Measurements from ENCODE around the gene SH3BP4.

SH3BP4 gene

DNA sequence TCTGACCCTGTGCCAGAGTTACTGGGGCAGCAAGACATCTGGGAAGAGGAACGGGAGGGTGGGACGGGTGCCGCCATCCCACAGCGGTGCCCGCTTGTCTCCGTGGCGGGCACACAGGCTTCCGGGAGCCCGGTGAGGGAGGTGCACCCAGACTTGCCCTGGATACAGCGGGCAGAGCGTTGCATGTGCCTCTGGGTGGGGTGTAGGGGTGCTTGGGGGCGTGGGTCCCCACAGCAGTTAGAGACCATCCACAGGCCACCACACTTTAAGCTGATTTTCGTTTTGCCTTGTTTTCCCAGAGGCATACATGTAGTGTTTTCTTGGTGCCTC is 45.1 kb downstream of the SH3BP4 start:
- Histone ChIP-seq H3K27ac (ENCODE audit: low read depth, low read length) (no peak overlapping the region), H3K27me3 (ENCODE audit: control insufficient read depth, low read length) (no peaks in the 10 kb centered on the region), H4K20me1 (ENCODE audit: control insufficient read depth, insufficient read depth, low read depth, low read length) (no peaks in the 10 kb centered on the region), H3K4me1 (ENCODE audit: control insufficient read depth, low read length) (no peaks in the 10 kb centered on the region), H3K36me3 (ENCODE audit: control insufficient read depth, low read length) (no peaks in the 10 kb centered on the region), H3K9me3 (ENCODE audit: control insufficient read depth, insufficient read depth, low read length) (peaks cover 4% of the 10 kb centered on the region; the same call in 1 of the 2 replicates), H3K9me2 (replicated peaks; ENCODE audit: control insufficient read depth, low read length) (no peaks in the 10 kb centered on the region), H3K79me2 (ENCODE audit: control insufficient read depth, low read length) (no peaks in the 10 kb centered on the region), H3K4me3 (ENCODE audit: low read length) (no peak overlapping the region), H3K4me2 (ENCODE audit: low read length) (no peak overlapping the region), H3F3A (ENCODE audit: control insufficient read depth, insufficient read depth) (no peaks in the 10 kb centered on the region)
- TF ChIP-seq EZH2phosphoT487 (IDR thresholded peaks at IDR 0.05; ENCODE audit: borderline replicate concordance, low read length) (no peak), CTCF (IDR thresholded peaks at IDR 0.05; ENCODE audit: low read depth, low read length, poor library complexity, severe bottlenecking) (no peak)

GRCh38 chr2:234997389-234997788 is 45.6 kb downstream of the SH3BP4 start:
- H3K36me3 ChIP-seq (ENCODE audit: control insufficient read depth, low read length): no peaks in the 10 kb centered on the region
- H3F3A ChIP-seq (ENCODE audit: control insufficient read depth, insufficient read depth): no peaks in the 10 kb centered on the region
- H3K4me3 ChIP-seq (ENCODE audit: low read length): no peak overlapping the region
- no peak for TF ChIP-seq CTCF (IDR thresholded peaks at IDR 0.05; ENCODE audit: low read depth, low read length, poor library complexity, severe bottlenecking)
- H3K4me1 ChIP-seq (ENCODE audit: control insufficient read depth, low read length): no peaks in the 10 kb centered on the region
- H3K9me3 ChIP-seq (ENCODE audit: control insufficient read depth, insufficient read depth, low read length): peaks cover 4% of the 10 kb centered on the region; the same call in 1 of the 2 replicates
- H3K27me3 ChIP-seq (ENCODE audit: control insufficient read depth, low read length): no peaks in the 10 kb centered on the region
- no peaks in the 10 kb centered on the region for H3K9me2 ChIP-seq (replicated peaks; ENCODE audit: control insufficient read depth, low read length)
- no peak overlapping the region for H3K4me2 ChIP-seq (ENCODE audit: low read length)
- H3K27ac ChIP-seq (ENCODE audit: low read depth, low read length): no peak overlapping the region
- H4K20me1 ChIP-seq (ENCODE audit: control insufficient read depth, insufficient read depth, low read depth, low read length): no peaks in the 10 kb centered on the region
- H3K79me2 ChIP-seq (ENCODE audit: control insufficient read depth, low read length): no peaks in the 10 kb centered on the region

GRCh38 chr2:234998404-234999211 is 46.8 kb downstream of the SH3BP4 start:
- H3K9me2 ChIP-seq (replicated peaks; ENCODE audit: control insufficient read depth, low read length): no peaks in the 10 kb centered on the region
- H3K79me2 ChIP-seq (ENCODE audit: control insufficient read depth, low read length): no peaks in the 10 kb centered on the region
- H3F3A ChIP-seq (ENCODE audit: control insufficient read depth, insufficient read depth): no peaks in the 10 kb centered on the region
- no peaks in the 10 kb centered on the region for H3K27me3 ChIP-seq (ENCODE audit: control insufficient read depth, low read length)
- no peak overlapping the region for H3K4me3 ChIP-seq (ENCODE audit: low read length)
- H3K4me1 ChIP-seq (ENCODE audit: control insufficient read depth, low read length): no peaks in the 10 kb centered on the region
- no peak overlapping the region for H3K27ac ChIP-seq (ENCODE audit: low read depth, low read length)
- no peaks in the 10 kb centered on the region for H4K20me1 ChIP-seq (ENCODE audit: control insufficient read depth, insufficient read depth, low read depth, low read length)
- no peaks in the 10 kb centered on the region for H3K36me3 ChIP-seq (ENCODE audit: control insufficient read depth, low read length)
- H3K9me3 ChIP-seq (ENCODE audit: control insufficient read depth, insufficient read depth, low read length): peaks cover 4% of the 10 kb centered on the region; the same call in 1 of the 2 replicates
- no peak overlapping the region for H3K4me2 ChIP-seq (ENCODE audit: low read length)
- TF ChIP-seq EZH2phosphoT487 (IDR thresholded peaks at IDR 0.05; ENCODE audit: borderline replicate concordance, low read length) (no peak), CTCF (IDR thresholded peaks at IDR 0.05; ENCODE audit: low read depth, low read length, poor library complexity, severe bottlenecking) (no peak)
